Effector memory CD4-positive, alpha-beta T cell (primary cell): ENCODE data around the gene ABCA5.

ENCODE experiments used
- DNase-seq, 3 donors: peaks; one replicate each; pipeline ENCODE4 v3.0.0-alpha.2; 2020
- H3K27ac ChIP-seq: 2 replicates; pipeline ENCODE4 v1.7.0; 2013; ENCODE audit warnings: mild to moderate bottlenecking, low read length, moderate library complexity; ENCODE audit not compliant: insufficient read depth, poor library complexity, severe bottlenecking
- H3K27me3 ChIP-seq: replicated peaks from 2 replicates; pipeline ENCODE4 v1.7.0; 2013; ENCODE audit warnings: mild to moderate bottlenecking, low read length; ENCODE audit not compliant: insufficient read depth, control insufficient read depth, poor library complexity, severe bottlenecking
- H3K36me3 ChIP-seq: 2 replicates; pipeline ENCODE4 v1.7.0; 2013; ENCODE audit warnings: mild to moderate bottlenecking, low read length, moderate library complexity; ENCODE audit not compliant: control insufficient read depth, insufficient read depth
- H3K4me1 ChIP-seq: 2 replicates; pipeline ENCODE4 v1.7.0; 2013; ENCODE audit warnings: low read length, mild to moderate bottlenecking; ENCODE audit not compliant: control insufficient read depth, insufficient read depth, poor library complexity, severe bottlenecking
- H3K4me3 ChIP-seq: 2 replicates; pipeline ENCODE4 v1.7.0; 2013; ENCODE audit warnings: low read length, low read depth, mild to moderate bottlenecking; ENCODE audit not compliant: insufficient read depth, poor library complexity, severe bottlenecking
- H3K9me3 ChIP-seq: 2 replicates; pipeline ENCODE4 v1.7.0; 2013; ENCODE audit warnings: mild to moderate bottlenecking, low read length, moderate library complexity; ENCODE audit not compliant: control insufficient read depth

Gene ABCA5

DNA sequence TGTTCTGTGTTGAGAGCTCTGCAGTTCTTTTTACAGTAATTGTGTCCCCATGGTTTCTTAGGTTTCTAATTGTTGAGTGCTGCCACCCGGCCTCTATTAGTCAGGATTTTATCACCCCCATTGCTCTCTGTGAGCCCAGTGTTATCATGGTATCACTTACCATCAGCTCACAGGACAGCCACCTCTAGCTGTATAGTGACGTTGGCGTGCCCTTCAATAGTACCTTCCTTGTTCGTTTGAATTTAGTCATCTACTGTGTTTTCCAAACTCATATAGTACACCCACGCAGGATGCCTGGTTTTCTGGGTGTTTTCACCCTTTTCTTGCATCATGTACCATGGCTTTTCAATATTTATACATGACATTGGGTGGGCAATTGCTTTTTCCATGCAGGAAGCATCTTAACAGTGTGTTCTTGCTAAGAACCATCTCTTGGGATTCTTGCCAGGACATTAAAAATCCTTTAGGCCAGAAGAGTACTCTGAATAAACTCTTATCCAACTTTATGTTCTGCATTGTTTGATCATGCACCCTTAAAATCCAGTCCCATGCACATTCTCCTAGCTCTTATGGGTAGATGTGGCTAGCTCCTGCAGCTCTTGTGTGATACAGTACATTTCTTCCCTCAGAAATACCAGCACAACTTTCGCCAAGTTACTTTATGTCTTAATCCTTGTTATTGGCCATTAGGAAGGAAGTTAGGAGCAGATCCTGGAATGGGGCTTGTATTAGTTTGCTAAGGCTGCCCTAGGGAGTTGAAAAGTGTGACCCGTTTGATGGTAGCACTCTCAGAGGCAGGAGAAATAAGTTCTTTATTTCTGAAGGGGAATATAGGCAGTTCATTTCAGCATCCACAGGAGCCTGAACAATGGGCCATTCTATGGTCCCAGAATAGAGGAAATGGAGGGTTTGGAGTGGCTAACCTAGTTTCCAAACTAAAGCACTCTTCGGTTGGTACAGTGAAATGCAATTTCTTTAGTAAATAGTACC, 87.0 kb downstream of the ABCA5 start:
- Histone ChIP-seq H3K27ac (no peak overlapping the region), H3K4me1 (no peaks in the 10 kb centered on the region), H3K27me3 (no peaks in the 10 kb centered on the region), H3K36me3 (no peaks in the 10 kb centered on the region), H3K4me3 (no peak overlapping the region), H3K9me3 (no peaks in the 10 kb centered on the region)
- no peak for DNase-seq

DNA sequence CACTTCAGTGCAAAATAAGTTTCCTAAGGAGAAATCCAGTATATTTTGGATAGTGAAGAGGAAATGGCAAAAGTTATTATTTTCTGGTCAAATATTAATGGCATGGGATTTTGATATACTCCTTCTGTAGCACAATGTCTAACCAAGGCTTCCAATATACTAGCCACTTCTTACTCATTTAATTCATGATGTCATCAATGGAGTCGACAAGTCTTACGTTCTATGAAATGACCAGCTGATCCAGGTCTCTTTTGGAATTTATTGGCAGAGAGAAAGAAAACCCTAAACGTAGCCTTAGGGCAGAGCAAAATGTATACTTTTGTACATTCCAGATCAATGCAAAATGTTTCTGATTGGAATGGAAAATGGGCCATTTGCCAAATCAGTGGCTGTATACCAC, 90.0 kb downstream of the ABCA5 start:
- H3K4me3 ChIP-seq = no peak overlapping the region
- no peaks in the 10 kb centered on the region for H3K36me3 ChIP-seq
- peaks cover 10% of the 10 kb centered on the region for H3K9me3 ChIP-seq
- no peaks in the 10 kb centered on the region for H3K4me1 ChIP-seq
- no peak overlapping the region for H3K27ac ChIP-seq
- no peak for DNase-seq
- H3K27me3 ChIP-seq = no peaks in the 10 kb centered on the region

DNA sequence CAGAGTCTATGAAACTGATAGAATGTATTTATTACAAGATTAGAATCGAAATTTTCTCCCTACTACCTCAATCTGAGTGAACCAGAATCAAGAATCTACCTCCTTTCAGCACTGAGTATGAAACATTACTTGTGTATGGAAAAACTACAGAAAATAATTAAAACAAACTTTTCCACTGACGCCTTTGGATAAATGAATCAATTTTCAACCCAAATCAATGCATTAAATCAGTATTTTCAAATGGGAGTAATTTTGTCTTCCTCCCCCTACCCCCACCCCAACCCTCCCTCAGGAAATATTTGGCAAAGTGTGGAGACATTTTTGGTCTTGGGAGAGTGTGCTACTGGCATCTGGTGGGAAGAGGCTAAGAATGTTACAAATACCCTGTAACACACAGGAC, 90.5 kb downstream of the ABCA5 start:
- Histone ChIP-seq H3K4me1 (no peaks in the 10 kb centered on the region), H3K36me3 (no peaks in the 10 kb centered on the region), H3K9me3 (peaks cover 10% of the 10 kb centered on the region), H3K27ac (no peak overlapping the region), H3K4me3 (no peak overlapping the region), H3K27me3 (no peaks in the 10 kb centered on the region)
- no peak for DNase-seq

DNA sequence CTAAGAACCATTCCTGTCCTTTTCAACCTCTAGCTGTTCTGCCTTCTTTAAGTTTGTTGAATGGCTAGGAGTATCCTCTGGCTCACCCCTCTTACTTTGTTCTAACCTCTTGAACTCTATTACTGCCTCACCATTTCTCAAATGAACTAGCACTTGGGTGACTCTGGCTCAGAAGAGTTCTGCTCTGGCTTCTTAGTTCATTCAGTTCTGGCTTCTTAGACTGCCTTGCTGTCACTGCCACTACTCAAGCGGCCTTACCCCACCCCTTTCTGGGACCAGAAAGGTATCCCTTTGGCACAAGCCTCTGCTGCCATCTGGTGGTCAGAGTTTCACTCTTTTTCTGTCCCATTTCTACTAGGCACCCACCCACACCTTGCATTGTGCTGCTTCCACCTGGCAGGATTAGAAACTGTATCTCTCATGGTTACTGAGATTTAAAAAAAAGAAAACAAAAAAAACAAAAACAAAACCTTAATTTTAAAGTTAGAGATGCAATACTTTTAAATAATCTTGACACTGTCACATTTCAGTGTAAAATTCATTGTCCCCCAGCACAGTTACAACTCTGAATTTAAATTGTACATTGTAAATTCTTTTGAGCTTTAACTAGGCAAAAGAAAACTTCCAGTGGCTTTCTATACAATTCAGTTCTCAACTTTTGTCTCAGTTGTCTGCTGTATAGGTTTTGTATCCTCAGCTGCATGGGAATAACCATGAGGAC, 91.4 kb downstream of the ABCA5 start:
- Histone ChIP-seq H3K36me3 (no peaks in the 10 kb centered on the region), H3K4me1 (no peaks in the 10 kb centered on the region), H3K9me3 (peaks cover 15% of the 10 kb centered on the region), H3K27ac (no peak overlapping the region), H3K27me3 (no peaks in the 10 kb centered on the region), H3K4me3 (no peak overlapping the region)
- DNase-seq = peak in 2 of 3 donors; percentile 1 to 11

- peaks cover 15% of the 10 kb centered on the region for H3K9me3 ChIP-seq
- no peaks in the 10 kb centered on the region for H3K4me1 ChIP-seq
- no peaks in the 10 kb centered on the region for H3K27me3 ChIP-seq
- no peaks in the 10 kb centered on the region for H3K36me3 ChIP-seq
- no peak for DNase-seq
- no peak overlapping the region for H3K27ac ChIP-seq
- no peak overlapping the region for H3K4me3 ChIP-seq
These were observed 94.3 kb downstream of the ABCA5 start for GRCh38 chr17:69232650-69233049.

DNA sequence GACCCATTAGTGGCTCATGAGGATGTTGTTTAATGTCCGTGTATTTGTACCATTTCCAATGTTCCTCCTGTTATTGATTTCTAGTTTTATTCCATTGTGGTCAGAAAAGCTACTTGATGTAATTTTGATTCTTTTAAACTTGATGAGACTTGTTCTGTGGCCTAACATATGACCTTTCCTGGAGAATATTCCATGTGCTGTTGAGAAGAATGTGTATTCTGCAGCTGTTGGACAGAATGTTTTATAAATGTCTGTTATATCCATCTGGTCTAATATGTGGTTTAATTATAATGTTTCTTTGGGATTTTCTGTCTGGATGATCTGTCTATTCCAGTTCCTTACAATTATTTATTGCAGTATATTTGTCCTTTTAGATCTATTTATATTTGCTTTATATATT, 95.4 kb downstream of the ABCA5 start:
- no peaks in the 10 kb centered on the region for H3K36me3 ChIP-seq
- no peaks in the 10 kb centered on the region for H3K27me3 ChIP-seq
- no peaks in the 10 kb centered on the region for H3K4me1 ChIP-seq
- no peak for DNase-seq
- no peak overlapping the region for H3K4me3 ChIP-seq
- H3K9me3 ChIP-seq = peaks cover 15% of the 10 kb centered on the region
- no peak overlapping the region for H3K27ac ChIP-seq

GRCh38 chr17:69230939-69231338, 96.0 kb downstream of the ABCA5 start:
- no peak overlapping the region for H3K27ac ChIP-seq
- H3K9me3 ChIP-seq = peaks cover 15% of the 10 kb centered on the region
- no peaks in the 10 kb centered on the region for H3K27me3 ChIP-seq
- no peak for DNase-seq
- no peaks in the 10 kb centered on the region for H3K36me3 ChIP-seq
- no peaks in the 10 kb centered on the region for H3K4me1 ChIP-seq
- H3K4me3 ChIP-seq = no peak overlapping the region

DNA sequence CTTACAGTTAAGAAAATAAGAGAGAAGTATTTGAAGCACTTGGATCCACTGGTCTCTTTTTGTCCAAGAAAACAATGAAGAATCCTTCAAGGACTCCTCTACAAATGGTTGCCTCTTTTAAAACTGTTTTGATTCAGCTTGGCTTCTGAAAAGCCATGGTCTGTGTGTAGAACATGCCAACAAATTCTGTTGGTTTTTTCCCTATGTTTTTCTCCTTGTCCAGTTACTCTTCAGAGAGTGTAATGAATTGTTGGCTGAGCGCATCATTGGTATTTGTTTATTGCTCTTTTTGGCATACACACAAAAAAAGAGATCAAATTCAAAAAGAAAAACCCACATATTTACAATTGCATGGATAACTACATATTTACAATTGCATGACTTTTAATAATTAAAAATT, 98.4 kb downstream of the ABCA5 start, which contains the start of gene ABCA10:
ABCA10 (minus strand) TSS at position 249 of the 400 bp plus-strand sequence. CDS start 3,466 bp downstream, outside the sequence.
- no peak within 1 kb of the TSS for H3K4me3 ChIP-seq
- no peaks in the 10 kb centered on the region for H3K4me1 ChIP-seq
- no peaks in the 10 kb centered on the region for H3K36me3 ChIP-seq
- peaks cover 15% of the 10 kb centered on the region for H3K9me3 ChIP-seq
- no peak for DNase-seq
- no peak within 1 kb of the TSS for H3K27ac ChIP-seq
- H3K27me3 ChIP-seq = no peaks in the 10 kb centered on the region

DNA sequence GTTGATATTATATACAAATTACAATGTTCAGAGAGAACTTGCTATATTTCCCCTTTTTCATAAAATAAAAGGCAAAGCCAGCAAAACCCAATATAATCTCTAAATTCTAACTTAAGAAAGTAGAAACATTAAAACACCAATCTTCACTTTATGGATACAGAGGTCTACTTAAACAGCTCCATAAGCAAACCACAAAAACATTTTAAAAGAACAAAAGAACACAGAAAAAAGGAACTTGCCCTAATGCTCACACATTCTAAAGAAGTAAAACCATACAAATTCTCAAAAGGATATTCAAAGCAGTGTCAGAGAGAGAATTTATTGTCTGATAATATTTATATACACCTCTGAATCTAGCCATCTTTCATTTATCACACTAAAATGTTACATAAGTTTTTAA, 98.9 kb downstream of the ABCA5 start:
- DNase-seq = no peak
- Histone ChIP-seq H3K4me1 (no peaks in the 10 kb centered on the region), H3K27ac (no peak overlapping the region), H3K4me3 (no peak overlapping the region), H3K27me3 (no peaks in the 10 kb centered on the region), H3K9me3 (peaks cover 10% of the 10 kb centered on the region), H3K36me3 (no peaks in the 10 kb centered on the region)

DNA sequence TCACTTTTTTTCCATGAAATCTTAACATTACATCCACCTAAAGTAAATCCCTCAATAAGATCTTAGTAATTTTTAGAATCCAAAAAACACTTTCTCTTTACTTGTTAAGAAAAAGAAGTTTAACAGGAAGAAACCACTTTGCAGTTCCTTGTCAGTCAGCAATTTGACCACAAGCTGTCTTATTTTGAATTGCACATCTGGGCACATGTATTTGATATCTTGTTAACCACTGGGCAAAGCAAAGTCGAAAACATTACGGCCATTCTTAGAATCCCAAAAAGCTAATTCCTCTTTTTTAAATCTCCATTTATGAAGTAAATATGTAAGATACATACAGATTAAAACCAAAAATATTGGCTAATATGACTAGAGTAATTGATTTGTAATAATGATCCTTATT, 99.4 kb downstream of the ABCA5 start:
- no peaks in the 10 kb centered on the region for H3K4me1 ChIP-seq
- no peak overlapping the region for H3K4me3 ChIP-seq
- no peak for DNase-seq
- H3K36me3 ChIP-seq = no peaks in the 10 kb centered on the region
- H3K27me3 ChIP-seq = no peaks in the 10 kb centered on the region
- no peak overlapping the region for H3K27ac ChIP-seq
- peaks cover 5% of the 10 kb centered on the region for H3K9me3 ChIP-seq
